Urinary bladder (tissue), 4 donors: ENCODE data around the gene COX7A2. TPM values are rescaled to one million over a fixed set of nuclear protein-coding genes. Genes with fewer than 3 reads are reported as not detected.

Source experiments
- DNase-seq: peaks from one replicate; pipeline ENCODE4 v3.0.0-alpha.2; 2015; ENCODE audit errors: extremely low spot score
- H3K27ac ChIP-seq: one replicate; pipeline ENCODE4 v1.5.1; 2013; ENCODE audit warnings: low read depth, mild to moderate bottlenecking, moderate library complexity
- H3K36me3 ChIP-seq: one replicate; pipeline ENCODE4 v1.6.1; 2013; ENCODE audit warnings: mild to moderate bottlenecking, moderate library complexity; ENCODE audit not compliant: insufficient read depth
- H3K4me1 ChIP-seq: one replicate; pipeline ENCODE4 v1.6.1; 2013; ENCODE audit warnings: mild to moderate bottlenecking, moderate library complexity; ENCODE audit not compliant: insufficient read depth
- H3K4me3 ChIP-seq: one replicate; pipeline ENCODE4 v1.5.1; 2013; ENCODE audit warnings: low read depth, low read length
- WGBS: extraction: QIAGEN DNeasy Blood & Tissue Kit; methylation state at CpG from one replicate; pipeline ENCODE4 v1.1.7; 2013; 5-methylcytosine and 5-hydroxymethylcytosine counted together
- polyA plus RNA-seq: library from polyadenylated mRNA; stranded (reverse); fragments of 200-250 nt; gene quantifications from one replicate; pipeline ENCODE4 v1.2.3, GENCODE V29; 2013
- total RNA-seq: library from RNA; depleted of rRNA; stranded (reverse); fragments of >200 nt; gene quantifications from one replicate; pipeline ENCODE4 v1.2.3, GENCODE V29; 2014
- donor health status: healthy with polysubstance abuse.
- donor health status: healthy.

Gene COX7A2
- total and polyA plus RNA-seq, 2 donors, result 137 to 322 TPM

DNA sequence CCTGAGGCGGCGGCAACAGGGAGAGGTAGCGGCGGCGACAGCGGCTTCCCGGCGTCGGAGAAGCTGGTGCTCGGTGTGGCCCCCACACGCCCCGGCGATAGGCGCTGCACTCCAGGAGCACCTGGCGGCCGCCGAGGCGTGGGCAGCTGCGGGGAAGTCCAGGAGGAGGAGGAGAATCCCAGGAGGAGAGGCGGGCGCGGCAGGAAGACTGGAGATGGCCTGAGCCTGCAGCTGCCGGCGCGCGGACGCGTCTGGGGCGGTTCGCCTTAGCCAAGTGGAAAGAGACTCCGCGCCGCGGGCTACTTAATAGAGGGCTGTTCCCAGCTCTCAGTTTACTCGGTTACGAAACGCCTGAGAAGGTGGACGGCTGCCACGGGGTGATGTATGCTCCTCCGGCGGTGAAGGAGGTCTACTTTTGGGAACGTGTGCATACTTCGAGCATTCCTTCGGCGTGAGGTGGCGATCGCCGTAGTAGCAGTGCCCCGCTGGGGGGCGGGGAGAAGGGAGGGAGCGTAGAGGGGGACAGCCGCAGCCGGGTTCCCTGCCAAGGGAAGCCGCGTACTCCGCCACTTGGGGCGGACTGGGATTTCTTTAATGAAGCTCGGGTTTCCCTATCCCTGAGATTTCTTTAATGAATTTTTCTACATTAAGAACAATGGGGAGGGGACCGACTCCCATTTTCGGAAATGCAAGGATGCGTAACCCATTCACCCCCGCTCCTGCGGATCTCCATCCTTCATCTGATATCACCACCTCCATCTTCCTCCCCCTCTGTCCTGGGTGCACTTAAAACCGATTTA lies 37.6 kb downstream of the COX7A2 start, which contains the start of gene COL12A1:
COL12A1 (minus strand) TSS at position 278 of the 800 bp plus-strand sequence. CDS start 3,261 bp downstream, outside the sequence.
- 1% methylated on average over 64 of the region's 64 CpGs for WGBS
- DNase-seq, result no peak
- Histone ChIP-seq H3K27ac (peak within 1 kb of the TSS; percentile 60), H3K36me3 (no peaks in the 10 kb centered on the region), H3K4me1 (no peaks in the 10 kb centered on the region), H3K4me3 (peak within 1 kb of the TSS; percentile 56)

DNA sequence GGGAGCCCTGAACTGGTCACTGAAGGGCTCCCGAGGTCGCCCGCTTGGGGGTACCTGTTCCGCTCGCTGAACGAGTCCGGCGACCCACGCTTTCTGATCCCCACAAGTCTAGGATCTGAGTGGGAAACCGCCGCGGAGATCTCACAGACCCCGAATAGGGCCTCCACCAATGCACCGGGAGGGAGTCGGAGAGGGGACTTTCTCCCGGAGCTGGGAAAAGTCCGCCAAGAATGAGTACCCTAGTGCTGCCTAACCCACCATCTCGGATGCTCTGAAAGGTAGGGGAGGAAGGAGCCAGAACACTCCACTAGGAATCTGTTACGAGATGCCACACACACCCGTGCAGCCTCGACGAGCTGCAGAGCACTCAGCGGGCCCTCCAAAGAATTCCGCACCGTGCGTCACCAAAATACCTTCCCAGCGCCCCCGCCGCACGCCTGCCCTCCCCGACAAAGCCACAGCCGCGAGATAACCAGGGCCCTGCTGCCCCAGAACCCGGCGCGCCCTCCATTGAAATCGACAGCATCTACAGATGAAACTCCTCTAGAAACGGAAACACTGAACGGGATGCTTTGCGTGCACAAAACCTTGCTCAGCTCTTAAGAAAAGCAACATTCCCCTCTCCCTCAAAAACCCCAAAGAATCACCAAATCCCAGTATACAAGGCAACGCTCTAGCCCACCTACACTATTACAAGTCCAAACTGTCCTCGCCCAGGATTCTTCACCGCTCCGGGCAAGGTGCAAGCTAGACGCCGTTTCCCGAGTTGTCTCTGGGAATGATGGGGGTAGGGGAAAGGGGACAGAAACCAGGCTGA lies 38.4 kb downstream of the COX7A2 start:
- peak overlapping the region; percentile 60 for H3K27ac ChIP-seq
- no peaks in the 10 kb centered on the region for H3K4me1 ChIP-seq
- H3K4me3 ChIP-seq, result peak overlapping the region; percentile 56
- no peaks in the 10 kb centered on the region for H3K36me3 ChIP-seq
- under 1% methylated on average over 47 of the region's 47 CpGs for WGBS
- DNase-seq, result no peak

DNA sequence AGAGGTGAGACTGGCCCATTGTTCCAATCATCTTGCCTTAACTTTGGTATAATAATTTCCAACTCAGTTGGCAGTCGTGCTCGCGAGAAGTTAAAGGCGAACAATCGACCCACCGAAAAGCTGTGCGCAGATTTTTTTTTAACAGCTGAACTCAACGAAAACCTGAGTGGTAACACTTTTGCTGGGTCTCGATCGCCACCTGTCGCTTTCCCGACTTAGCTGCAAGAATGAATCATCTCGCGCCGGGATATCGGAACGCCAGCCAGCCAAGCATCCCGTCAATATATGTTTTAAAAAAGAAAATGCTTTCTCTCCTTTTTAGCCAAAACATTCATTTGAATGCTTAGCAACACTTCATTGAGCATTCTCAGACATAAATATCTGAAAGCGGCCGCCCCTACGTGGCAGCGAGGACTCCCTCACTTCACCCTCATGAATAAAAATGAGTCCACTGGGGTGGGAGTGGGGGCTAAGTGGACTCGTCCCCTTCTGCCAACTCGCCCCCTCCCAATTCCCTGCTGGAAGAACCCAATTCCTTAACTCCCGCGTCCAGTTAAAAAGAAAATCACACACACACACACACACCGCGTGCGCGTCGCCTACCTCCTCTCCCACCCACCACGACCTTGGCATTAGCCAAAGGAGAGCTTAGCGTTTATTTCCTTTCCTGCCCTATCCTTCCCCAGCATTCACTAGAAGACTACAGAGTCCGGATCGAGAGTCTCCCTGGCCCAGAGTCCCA lies 39.2 kb downstream of the COX7A2 start:
- under 1% methylated on average over 35 of the region's 35 CpGs for WGBS
- Histone ChIP-seq H3K27ac (peak overlapping the region; percentile 13), H3K4me3 (peak overlapping the region; percentile 56), H3K4me1 (no peaks in the 10 kb centered on the region), H3K36me3 (no peaks in the 10 kb centered on the region)
- DNase-seq, result no peak

DNA sequence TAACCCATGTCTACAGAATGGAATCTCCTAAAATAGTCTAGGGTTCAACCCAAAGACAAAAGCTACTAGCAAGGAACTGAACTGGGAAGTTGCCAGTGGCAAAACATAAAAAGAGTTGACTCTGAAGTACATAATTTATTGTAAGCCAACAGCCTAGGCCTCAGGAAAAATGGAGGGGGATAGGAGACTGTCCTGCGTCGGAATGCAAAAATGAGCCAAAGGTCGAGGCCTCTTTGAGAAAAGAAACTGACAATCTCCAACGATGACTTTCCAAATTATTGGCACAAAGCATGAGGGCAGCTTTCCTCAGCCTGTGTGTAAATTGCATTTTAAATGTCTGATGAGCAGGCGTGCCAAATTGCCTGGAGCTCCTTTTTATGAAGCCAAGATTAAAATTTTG lies 39.9 kb downstream of the COX7A2 start:
- Histone ChIP-seq H3K4me3 (peak overlapping the region; percentile 3), H3K36me3 (no peaks in the 10 kb centered on the region), H3K27ac (no peak overlapping the region), H3K4me1 (no peaks in the 10 kb centered on the region)
- 18% methylated on average over 5 of the region's 5 CpGs for WGBS
- DNase-seq, result no peak

DNA sequence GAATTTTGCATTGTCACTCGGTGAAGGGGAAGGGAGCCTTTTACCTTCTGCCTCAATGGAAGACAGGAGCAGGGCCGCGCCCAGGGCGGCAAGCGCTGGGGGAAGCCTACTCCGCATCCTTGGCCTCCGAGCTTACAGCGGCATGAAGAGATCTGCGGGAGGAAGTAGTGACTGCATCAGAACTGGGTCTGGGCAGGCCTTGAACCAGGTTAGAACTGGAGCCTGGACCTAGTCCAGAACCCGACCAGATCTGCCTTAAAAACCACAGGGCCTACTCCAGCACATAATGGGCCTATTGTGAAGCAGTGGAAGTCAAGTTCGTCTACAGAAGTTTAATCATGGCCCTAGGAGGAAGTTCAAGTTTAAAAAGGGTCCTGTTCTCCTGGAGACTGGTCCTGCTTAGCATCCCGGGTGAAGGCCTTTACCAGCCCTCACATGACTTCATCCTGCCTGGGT lies 40.9 kb downstream of the COX7A2 start:
- no peak for DNase-seq
- H3K27ac ChIP-seq, result no peak overlapping the region
- peak overlapping the region; percentile 33 for H3K4me3 ChIP-seq
- no peaks in the 10 kb centered on the region for H3K36me3 ChIP-seq
- H3K4me1 ChIP-seq, result no peaks in the 10 kb centered on the region
- WGBS, result 69% methylated on average over 12 of the region's 12 CpGs

DNA sequence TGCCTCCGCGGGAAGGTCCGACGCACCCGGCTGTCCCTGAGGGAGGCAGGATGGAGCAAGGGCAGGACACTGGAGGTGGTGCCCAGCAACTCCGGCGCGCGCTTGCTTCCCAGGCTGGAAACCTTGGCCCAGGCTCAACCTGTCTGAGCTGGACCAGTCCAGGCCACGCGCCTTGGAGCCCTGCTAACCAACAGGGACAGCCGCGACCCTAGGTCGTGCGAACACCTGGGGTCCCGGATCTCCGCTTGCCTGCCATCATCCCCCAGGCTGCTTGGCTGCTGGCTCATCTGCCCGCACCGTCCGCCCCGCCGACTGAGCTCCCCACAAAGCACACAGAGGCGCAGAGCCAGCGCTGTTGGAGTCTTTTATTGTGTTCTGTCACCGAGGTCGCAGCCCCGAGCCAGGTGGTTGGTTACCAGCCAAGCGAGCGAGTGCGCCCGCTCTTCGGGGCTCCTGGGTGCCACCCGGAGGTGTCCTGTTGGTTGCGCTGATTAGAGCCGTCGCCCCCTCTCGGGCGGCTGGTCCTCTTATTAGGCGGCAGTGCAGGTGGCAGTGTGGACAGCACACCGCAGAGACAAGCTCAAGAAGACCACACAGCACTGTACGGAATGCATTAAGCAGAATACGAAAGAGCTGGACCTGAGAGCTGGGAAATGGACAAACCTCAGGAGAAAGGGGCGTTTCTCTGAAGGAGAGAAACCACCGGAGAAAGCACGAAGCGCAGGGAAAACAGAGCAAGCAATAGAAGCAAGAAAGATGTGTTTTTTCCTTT lies 41.5 kb downstream of the COX7A2 start:
- Histone ChIP-seq H3K27ac (peak overlapping the region; percentile 26), H3K4me1 (no peaks in the 10 kb centered on the region), H3K4me3 (peak overlapping the region; percentile 33), H3K36me3 (no peaks in the 10 kb centered on the region)
- 41% methylated on average over 46 of the region's 46 CpGs for WGBS
- no peak for DNase-seq

DNA sequence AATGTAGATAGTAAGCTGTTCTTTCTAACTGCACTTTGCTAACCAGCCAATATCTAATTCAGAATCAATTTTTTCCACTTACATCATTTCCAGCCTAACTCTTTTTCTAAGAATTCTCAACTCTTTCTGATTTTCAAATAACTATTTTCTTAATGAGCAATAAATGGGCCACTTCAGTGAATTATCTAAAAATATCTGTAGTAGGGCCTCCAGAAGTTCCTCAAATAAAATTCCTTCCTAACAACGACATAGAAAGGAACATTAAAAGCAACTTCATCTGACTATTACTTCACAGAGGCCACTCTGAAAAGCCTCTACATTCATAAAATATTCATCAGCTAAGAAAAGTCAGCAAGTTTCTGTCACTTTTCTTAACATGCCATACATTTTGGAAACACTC lies 42.6 kb downstream of the COX7A2 start:
- H3K4me1 ChIP-seq, result no peaks in the 10 kb centered on the region
- no peak for DNase-seq
- H3K4me3 ChIP-seq, result no peak overlapping the region
- 12% methylated on average over 1 of the region's 1 CpG for WGBS
- no peak overlapping the region for H3K27ac ChIP-seq
- H3K36me3 ChIP-seq, result no peaks in the 10 kb centered on the region

DNA sequence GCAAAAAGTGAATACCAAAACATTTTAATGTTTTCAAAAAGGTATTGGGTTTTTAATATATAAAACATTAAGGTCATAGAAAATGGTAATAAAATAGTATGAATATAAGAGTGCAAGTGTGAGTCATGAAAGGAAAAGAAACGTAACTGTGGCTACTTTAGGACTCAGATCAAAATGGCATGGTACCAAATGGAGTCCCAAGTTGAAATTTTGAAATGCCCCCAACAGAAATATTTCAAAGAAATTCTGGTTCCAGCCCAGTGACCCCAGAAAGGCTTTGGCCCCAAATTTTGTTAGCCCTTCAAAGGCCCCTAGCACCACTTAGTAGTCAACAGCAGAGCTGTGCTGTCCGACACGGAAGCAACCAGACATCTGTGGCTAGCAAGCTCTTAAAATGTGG lies 43.7 kb downstream of the COX7A2 start:
- WGBS, result 72% methylated on average over 3 of the region's 3 CpGs
- H3K4me3 ChIP-seq, result no peak overlapping the region
- no peak for DNase-seq
- no peaks in the 10 kb centered on the region for H3K36me3 ChIP-seq
- no peaks in the 10 kb centered on the region for H3K4me1 ChIP-seq
- no peak overlapping the region for H3K27ac ChIP-seq

DNA sequence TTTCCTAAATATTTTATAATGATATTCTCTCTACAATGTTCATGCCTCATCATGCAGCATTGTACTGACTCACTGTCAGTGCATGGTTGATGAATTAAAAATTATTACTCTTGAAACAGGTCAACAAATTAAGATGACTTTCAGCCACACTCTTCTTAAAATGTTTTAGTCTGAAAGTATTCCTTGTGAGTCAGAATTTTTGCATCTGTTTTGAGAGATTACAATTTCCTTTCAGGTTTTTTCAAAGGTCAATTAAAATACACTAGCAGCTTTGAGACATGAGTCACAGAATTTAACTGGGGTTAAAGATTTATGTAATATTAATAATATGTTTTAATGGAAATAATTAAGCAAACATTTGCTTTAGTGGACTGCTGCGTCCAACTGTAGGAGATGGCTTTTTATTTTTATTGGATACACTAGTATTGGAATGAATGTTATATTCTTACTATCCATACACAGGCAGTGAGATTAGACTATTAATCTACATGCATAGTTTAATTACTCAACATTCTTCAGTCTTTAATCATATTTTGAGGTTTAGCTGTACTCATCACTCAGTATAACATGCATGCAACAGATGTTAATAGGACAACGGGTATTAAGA lies 47.4 kb downstream of the COX7A2 start:
- no peak overlapping the region for H3K4me3 ChIP-seq
- no peaks in the 10 kb centered on the region for H3K36me3 ChIP-seq
- no peak for DNase-seq
- no peaks in the 10 kb centered on the region for H3K4me1 ChIP-seq
- H3K27ac ChIP-seq, result no peak overlapping the region
- 59% methylated on average over 2 of the region's 2 CpGs for WGBS

DNA sequence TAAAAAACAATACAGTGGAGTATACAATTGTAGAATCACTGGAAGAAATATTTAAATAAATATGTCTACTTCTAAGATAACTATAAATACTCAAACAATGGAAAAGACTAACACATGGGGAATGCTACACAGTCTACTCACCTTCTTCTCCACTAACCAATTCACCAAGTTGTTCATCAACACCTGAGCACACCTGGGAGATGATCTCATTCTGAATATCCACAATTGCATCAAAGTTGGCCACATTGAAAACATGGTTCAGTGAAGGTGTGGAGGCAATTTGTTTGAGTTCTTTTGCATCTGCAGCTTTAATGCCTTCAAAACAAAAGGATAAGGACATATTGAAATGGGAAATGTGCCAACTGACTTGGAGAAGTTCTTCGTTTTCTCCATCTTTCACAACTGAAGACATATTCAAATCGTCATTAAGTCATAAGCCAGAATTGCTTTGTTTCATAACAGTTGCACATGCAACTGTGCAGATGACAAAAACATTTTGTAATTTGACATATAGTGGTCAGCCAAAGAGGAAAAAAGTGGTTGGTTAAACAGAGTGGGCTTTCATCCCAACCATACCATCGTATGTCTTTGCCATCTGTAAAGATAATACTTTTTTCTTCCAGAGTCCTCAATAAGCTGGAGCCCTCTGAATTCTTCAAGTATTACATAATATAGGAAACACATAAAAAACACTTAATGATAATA lies 55.2 kb downstream of the COX7A2 start:
- Histone ChIP-seq H3K4me3 (no peak overlapping the region), H3K36me3 (no peaks in the 10 kb centered on the region), H3K4me1 (no peaks in the 10 kb centered on the region), H3K27ac (no peak overlapping the region)
- WGBS, result 69% methylated on average over 3 of the region's 3 CpGs
- DNase-seq, result no peak
